Skin epidermis (tissue), 12 donors: ENCODE data around the gene UPK3BL2.
"Not testable (repeated sequence)": the region's sequence is repeated elsewhere in the genome, so short reads cannot be mapped to it uniquely, and the experiment has no call there.

Experiments
- H3K27ac ChIP-seq, 21 experiments: fragments of 200-600 bp; sonication (generic) in 11 of 21; one replicate each; pipeline ENCODE4 v1.5.0; 2020; ENCODE audit warnings: mild to moderate bottlenecking in 3 of 21, inconsistent platforms in 2 of 21, moderate library complexity in 2 of 21
- H3K4me3 ChIP-seq, 7 experiments: fragments of 200-600 bp; sonication (generic) in 2 of 7; one replicate each; pipeline ENCODE4 v1.5.0; 2020; ENCODE audit warnings: inconsistent platforms in 2 of 7, mild to moderate bottlenecking in 2 of 7, moderate library complexity in 1 of 7

The UPK3BL2 gene

DNA sequence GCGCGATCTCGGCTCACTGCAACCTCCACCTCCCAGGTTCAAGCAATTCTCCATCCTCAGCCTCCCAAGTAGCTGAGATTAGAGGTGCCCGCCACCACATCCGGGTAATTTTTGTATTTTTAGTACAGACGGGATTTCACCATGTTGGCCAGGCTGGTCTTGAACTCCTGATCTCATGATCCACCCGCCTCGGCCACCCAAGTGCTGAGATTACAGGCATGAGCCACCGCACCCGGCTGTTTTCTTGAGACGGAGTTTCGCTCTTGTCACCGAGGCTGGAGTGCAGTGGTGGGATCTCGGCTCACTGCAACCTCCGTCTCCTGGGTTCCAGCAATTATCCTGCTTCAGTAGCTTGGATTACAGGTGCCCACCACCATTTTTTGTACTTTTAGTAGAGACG is 45.2 kb downstream of the UPK3BL2 start:
- H3K4me3 ChIP-seq, H3K27ac ChIP-seq: not testable (repeated sequence)

DNA sequence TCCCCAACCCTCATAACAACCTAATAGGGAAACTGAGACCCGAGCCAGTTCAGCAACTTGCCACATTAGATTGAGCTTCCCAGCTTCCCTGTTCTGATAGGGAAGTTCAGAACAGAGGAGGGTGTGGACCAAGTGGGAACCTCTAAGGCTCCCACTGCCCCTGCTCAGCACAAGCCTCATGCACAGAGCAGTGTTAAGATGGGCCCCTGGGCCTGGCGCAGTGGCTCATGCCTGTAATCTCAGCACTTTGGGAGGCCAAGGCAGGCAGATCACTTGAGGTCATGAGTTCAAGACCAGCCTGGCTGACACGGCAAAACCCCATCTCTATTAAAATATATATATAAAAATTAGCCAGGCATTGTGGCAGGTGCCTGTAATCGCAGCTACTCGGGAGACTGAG is 46.2 kb downstream of the UPK3BL2 start:
- H3K27ac ChIP-seq, H3K4me3 ChIP-seq: not testable (repeated sequence)

DNA sequence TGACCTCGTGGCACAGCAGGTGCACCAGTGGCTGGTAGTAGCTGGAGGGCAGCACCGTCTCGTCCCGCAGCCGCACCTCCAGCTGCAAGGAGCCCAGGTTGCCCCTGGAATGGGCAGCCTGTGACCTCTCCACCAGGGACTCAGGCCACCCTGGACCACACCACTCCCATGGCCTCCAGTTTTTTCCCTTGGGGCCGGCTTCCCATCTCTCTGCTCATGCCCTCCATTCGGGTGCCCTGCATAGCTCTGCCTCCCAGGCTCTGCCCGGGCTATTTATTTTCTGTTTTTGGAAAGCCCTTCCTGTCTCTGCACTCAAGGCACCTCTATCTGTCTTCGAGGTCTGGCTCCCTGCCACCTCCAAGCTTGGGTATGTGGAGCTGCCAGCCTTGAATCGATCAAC is 46.6 kb downstream of the UPK3BL2 start:
- not testable (repeated sequence) for H3K4me3 ChIP-seq, H3K27ac ChIP-seq

DNA sequence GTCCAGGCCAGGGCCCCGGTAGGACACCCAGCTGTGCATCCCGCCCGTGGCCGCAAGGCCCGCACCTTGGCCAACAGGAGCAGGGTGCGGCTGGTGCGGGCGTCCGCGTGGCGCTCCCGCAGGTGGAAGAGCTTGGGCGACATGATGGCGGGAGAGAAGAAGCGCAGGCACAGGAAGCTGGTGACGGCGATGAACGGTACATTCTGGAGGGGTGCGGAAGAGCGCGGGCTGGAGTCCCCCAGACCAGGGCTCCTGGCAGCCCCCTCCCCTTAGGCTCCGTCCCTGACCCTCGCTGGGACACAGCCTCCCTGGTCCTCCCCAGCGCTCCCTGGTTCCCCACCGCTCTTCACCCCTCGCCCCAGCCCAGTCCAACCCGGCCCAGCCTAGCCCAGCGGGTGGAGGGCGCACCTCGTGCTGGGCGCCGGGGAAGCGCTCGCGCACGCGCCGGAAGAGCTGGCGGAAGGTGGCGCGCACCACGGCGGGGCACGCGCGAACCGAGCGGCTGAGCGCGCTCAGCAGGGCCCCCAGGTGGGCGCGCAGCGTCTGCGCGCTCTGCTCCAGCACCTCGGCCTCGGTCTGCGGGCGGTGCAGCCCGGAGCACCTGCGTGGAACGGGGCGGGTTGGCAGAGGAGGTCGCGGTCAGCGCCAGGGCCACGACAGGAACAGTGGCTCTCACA is 48.9 kb downstream of the UPK3BL2 start:
- H3K27ac ChIP-seq, H3K4me3 ChIP-seq: not testable (repeated sequence)

DNA sequence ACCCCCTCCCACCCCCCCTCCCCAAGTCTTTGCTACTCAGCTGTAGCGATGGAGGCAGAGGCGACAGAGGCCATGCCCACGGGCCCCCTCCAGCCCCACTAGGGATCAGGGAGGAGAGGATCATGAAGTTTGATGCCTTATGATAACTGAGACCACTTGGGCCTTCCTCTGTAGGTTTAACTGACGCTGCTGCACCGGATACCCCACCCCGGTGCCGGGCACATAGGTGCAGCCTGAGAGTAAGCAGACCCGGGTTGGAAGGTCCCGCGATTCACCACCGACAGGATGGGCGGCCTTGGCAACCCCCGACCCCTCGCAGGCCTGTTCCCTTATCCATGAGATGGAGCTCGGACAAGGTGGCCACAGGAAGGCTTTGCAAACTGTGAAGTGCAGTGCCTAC is 49.5 kb downstream of the UPK3BL2 start:
- H3K27ac ChIP-seq, result peak overlapping the region in 1 of 21 experiments; percentile 51
- not testable (repeated sequence) for H3K4me3 ChIP-seq

DNA sequence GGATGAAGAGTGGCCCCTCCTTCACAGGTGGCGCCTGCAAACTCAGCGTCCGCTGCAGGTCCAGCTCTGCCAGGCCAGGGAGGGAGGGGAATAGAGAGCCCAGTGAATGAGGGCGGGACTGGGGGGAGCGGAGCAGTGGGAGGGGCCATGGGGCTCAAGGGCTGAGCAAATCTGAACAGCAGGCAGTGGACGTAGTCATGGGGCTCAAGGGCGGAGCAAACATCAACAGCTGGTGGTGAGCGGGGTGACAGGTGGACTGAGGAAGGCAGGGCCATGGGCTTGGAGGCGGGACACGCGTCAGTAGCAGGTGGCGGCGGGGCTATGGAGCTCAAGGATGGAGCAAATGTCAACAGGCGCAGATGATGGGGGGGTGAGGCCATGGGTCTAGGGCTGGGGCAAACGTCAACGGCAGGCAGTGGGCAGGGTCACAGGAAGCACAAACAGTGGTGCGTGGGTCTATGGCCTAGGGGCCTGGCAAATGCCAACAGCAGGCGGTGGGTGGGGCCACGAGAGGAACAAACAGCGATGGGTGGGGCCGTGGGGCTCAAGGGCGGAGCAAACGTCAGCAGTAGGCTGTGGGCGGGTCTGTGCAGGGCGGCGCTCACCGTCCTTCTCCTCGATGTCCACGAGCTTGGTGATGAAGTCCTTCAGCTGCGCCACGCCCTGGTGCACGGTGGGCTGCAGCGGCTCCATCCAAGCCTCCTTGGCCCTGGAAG is 50.1 kb downstream of the UPK3BL2 start:
- H3K27ac ChIP-seq, H3K4me3 ChIP-seq: not testable (repeated sequence)

DNA sequence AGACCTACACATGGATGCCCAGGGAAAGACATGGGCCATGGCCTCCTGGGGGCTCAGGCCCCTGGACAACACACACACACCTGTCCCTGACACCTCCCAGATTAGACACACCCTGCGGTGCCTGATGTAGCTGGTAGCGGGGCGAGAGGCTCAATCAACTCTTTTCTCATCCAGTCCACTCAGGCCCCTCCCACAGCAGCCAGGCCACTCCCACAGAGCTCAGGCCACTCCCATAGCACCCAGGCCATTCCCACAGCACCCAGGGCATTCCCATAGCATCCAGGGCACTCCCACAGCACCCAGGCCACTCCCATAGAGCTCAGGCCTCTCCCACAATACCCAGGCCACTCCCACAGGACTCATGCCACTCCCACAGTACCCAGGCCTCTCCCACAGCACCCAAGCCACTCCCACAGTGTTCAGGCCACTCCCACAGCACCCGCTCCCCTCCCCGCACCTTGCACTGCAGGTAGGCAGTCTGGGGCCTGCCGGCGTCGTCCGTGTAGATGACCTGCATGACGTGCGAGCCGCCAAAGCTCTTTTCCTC is 52.9 kb downstream of the UPK3BL2 start:
- not testable (repeated sequence) for H3K27ac ChIP-seq, H3K4me3 ChIP-seq
